ENCODE data around the gene CASD1. TPM values are rescaled to one million over a fixed set of nuclear protein-coding genes. Genes with fewer than 3 reads are reported as not detected.

The CASD1 gene
- total RNA-seq, 4 donors from 2014 or later, result 2.3 to 28.3 (median 10.8) TPM

DNA sequence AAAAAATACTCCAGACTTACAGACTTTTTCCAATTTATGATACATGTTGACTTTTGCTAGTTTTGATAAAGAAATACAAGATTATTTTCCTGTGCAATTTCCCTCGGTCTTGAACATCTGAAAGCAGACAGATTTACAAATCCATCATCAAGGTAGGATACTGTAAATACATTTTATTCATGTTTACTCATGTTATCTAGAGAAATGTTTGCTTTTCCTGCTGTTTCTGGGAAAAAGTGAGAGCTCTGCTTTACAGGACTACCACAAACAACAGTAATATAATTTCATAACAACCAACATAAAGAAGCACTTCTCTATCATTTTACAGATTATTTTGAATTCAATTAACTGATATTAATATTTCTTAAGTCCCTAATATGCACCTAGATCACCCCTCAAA, 31.7 kb upstream of the CASD1 start:
- Histone ChIP-seq H3K4me1 (no peaks in the 10 kb centered on the region), H3K27ac (no peak overlapping the region), H3K27me3 (no peaks in the 10 kb centered on the region), H3K4me3 (no peak overlapping the region), H3K9me3 (no peaks in the 10 kb centered on the region), H3K36me3 (no peaks in the 10 kb centered on the region)
- DNase-seq, result no peak
- intact Hi-C loops (cut with DNase I), result no loop called here
- TF ChIP-seq, protein P1, sequence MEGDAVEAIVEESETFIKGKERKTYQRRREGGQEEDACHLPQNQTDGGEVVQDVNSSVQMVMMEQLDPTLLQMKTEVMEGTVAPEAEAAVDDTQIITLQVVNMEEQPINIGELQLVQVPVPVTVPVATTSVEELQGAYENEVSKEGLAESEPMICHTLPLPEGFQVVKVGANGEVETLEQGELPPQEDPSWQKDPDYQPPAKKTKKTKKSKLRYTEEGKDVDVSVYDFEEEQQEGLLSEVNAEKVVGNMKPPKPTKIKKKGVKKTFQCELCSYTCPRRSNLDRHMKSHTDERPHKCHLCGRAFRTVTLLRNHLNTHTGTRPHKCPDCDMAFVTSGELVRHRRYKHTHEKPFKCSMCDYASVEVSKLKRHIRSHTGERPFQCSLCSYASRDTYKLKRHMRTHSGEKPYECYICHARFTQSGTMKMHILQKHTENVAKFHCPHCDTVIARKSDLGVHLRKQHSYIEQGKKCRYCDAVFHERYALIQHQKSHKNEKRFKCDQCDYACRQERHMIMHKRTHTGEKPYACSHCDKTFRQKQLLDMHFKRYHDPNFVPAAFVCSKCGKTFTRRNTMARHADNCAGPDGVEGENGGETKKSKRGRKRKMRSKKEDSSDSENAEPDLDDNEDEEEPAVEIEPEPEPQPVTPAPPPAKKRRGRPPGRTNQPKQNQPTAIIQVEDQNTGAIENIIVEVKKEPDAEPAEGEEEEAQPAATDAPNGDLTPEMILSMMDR (IDR thresholded peaks at IDR 0.05), result no peak
- TF ChIP-seq POLR2A (IDR thresholded peaks at IDR 0.05), result no peak
- WGBS, 2 donors, result 30 to 56% methylated on average over 1 of the region's 1 CpG

- Histone ChIP-seq H3K9me3 (no peaks in the 10 kb centered on the region), H3K36me3 (no peaks in the 10 kb centered on the region), H3K27ac (no peak overlapping the region), H3K4me1 (no peaks in the 10 kb centered on the region), H3K4me3 (no peak overlapping the region), H3K27me3 (no peaks in the 10 kb centered on the region)
- 69 to 79% methylated on average over 3 of the region's 3 CpGs for WGBS, 2 donors
- intact Hi-C loops (cut with DNase I), result no loop called here
- TF ChIP-seq, protein P1 (IDR thresholded peaks at IDR 0.05), result no peak
- TF ChIP-seq POLR2A (IDR thresholded peaks at IDR 0.05), result no peak
- no peak for DNase-seq
Measured at GRCh38 chr7:94478648-94479214, 30.9 kb upstream of the CASD1 start.

DNA sequence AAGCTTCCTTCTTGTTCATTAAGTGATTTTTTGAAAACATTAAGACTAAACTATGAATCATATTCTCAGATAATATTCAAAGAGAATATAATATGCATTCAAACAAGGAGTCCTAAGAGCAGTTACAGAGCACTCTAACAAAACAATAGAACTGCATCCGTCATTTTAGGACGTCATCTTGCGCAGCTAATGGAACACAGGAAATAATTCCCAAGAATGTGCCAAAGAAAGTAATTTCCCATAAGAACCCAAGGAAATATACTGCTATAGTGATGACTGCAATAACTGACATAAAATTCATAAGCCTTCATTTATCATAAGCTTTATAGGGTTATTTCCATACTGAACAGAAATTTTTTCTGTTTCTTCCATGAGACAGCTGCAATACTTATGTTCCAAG, 28.3 kb upstream of the CASD1 start:
- WGBS, 2 donors, result 80 to 82% methylated on average over 3 of the region's 3 CpGs
- Histone ChIP-seq H3K9me3 (no peaks in the 10 kb centered on the region), H3K36me3 (no peaks in the 10 kb centered on the region), H3K27me3 (no peaks in the 10 kb centered on the region), H3K4me3 (no peak overlapping the region), H3K27ac (no peak overlapping the region), H3K4me1 (no peaks in the 10 kb centered on the region)
- no peak for TF ChIP-seq POLR2A (IDR thresholded peaks at IDR 0.05)
- TF ChIP-seq, protein P1 (IDR thresholded peaks at IDR 0.05), result no peak
- DNase-seq, result no peak
- intact Hi-C loops (cut with DNase I), result no loop called here

DNA sequence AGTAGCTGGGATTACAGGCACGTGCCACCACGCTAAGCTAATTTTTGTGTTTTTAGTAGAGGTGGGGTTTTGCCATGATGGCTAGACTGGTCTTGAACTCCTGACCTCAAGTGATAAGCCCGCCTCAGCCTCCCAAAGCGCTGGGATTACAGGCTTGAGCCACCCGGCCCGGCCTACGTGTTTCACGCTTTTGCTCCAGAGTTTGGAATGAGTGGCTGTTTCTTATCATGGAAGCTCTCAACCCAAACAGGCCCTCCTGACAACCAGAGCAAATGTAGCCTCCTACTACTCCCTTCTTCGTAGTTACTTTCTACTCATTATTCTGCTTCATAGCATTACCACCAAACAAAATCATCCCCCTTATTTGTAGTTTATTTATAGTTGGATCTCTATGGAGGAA, 26.8 kb upstream of the CASD1 start:
- H3K36me3 ChIP-seq, result no peaks in the 10 kb centered on the region
- intact Hi-C loops (cut with DNase I), result no loop called here
- no peak for TF ChIP-seq POLR2A (IDR thresholded peaks at IDR 0.05)
- TF ChIP-seq, protein P1 (IDR thresholded peaks at IDR 0.05), result no peak
- H3K27ac ChIP-seq, result no peak overlapping the region
- no peak overlapping the region for H3K4me3 ChIP-seq
- H3K27me3 ChIP-seq, result no peaks in the 10 kb centered on the region
- no peak for DNase-seq
- no peaks in the 10 kb centered on the region for H3K4me1 ChIP-seq
- no peaks in the 10 kb centered on the region for H3K9me3 ChIP-seq
- WGBS, 2 donors, result 90 to 96% methylated on average over 9 of the region's 9 CpGs

DNA sequence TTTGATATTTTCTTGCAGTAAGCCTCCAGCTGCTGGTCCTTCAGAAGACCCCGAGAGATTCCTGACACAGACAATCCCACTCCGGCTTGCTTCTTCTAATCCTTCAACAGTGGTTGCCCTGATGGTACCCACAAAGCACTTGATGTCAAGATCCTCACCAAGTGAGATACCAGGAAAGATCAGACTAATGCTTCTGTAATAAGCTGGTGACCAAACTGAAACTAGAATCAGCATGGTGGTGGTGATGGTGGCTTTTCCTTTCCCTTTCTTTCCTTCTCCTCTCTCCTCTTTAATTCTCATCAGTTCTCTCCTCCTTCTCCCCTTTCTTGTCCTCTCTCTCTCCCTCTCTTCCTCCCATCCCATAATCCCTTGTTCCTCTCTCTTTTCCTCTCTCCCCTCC, 25.8 kb upstream of the CASD1 start:
- TF ChIP-seq, protein P1 (IDR thresholded peaks at IDR 0.05), result no peak
- TF ChIP-seq POLR2A (IDR thresholded peaks at IDR 0.05), result no peak
- no peaks in the 10 kb centered on the region for H3K4me1 ChIP-seq
- no peak for DNase-seq
- WGBS, 2 donors, result 92 to 100% methylated on average over 1 to 2 of the region's 2 CpGs
- no peak overlapping the region for H3K27ac ChIP-seq
- intact Hi-C loops (cut with DNase I), result no loop called here
- no peaks in the 10 kb centered on the region for H3K27me3 ChIP-seq
- no peaks in the 10 kb centered on the region for H3K36me3 ChIP-seq
- no peak overlapping the region for H3K4me3 ChIP-seq
- no peaks in the 10 kb centered on the region for H3K9me3 ChIP-seq

Measured in esophagus squamous epithelium (tissue), 5 donors.